Effector memory CD4-positive, alpha-beta T cell (primary cell): ENCODE data around the gene BROX.

Experiments used
- DNase-seq, 3 donors: peaks; one replicate each; pipeline ENCODE4 v3.0.0-alpha.2; 2020
- H3K27ac ChIP-seq: 2 replicates; pipeline ENCODE4 v1.7.0; 2013; ENCODE audit warnings: mild to moderate bottlenecking, low read length, moderate library complexity; ENCODE audit not compliant: insufficient read depth, poor library complexity, severe bottlenecking
- H3K27me3 ChIP-seq: replicated peaks from 2 replicates; pipeline ENCODE4 v1.7.0; 2013; ENCODE audit warnings: mild to moderate bottlenecking, low read length; ENCODE audit not compliant: insufficient read depth, control insufficient read depth, poor library complexity, severe bottlenecking
- H3K36me3 ChIP-seq: 2 replicates; pipeline ENCODE4 v1.7.0; 2013; ENCODE audit warnings: mild to moderate bottlenecking, low read length, moderate library complexity; ENCODE audit not compliant: control insufficient read depth, insufficient read depth
- H3K4me1 ChIP-seq: 2 replicates; pipeline ENCODE4 v1.7.0; 2013; ENCODE audit warnings: low read length, mild to moderate bottlenecking; ENCODE audit not compliant: control insufficient read depth, insufficient read depth, poor library complexity, severe bottlenecking
- H3K4me3 ChIP-seq: 2 replicates; pipeline ENCODE4 v1.7.0; 2013; ENCODE audit warnings: low read length, low read depth, mild to moderate bottlenecking; ENCODE audit not compliant: insufficient read depth, poor library complexity, severe bottlenecking
- H3K9me3 ChIP-seq: 2 replicates; pipeline ENCODE4 v1.7.0; 2013; ENCODE audit warnings: mild to moderate bottlenecking, low read length, moderate library complexity; ENCODE audit not compliant: control insufficient read depth

The BROX gene

DNA sequence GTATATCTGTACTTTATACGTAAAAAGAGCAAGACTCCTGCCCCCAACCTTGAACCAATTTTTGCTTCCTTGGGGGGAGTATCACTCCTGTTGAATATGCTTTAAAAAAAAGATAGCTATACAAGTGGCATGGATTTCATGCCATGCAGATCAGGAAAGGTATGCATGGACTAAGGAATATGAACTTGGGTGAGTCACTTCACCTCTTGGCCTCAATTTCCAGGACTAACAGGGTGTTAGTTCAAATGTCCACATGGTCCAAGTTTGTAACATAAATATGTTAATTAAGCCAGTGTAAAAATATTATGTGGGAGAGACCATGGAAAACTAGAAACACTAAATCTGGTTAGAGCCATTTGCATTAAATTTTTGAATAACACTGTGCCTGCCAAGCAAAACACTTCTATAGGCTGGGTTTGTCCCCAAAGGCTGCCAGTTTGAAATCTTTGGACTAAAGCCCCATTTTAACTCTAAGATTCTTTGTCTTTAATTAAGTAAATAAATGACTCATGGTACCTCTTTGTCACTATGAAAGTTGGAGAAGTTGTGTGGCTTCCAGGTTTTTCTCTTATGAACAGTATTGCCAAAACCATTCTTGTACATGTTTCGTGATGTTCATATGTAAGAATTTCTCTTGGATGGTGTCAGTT is 57.7 kb downstream of the BROX start:
- no peaks in the 10 kb centered on the region for H3K27me3 ChIP-seq
- DNase-seq = no peak
- no peaks in the 10 kb centered on the region for H3K4me1 ChIP-seq
- H3K4me3 ChIP-seq = no peak overlapping the region
- H3K36me3 ChIP-seq = no peaks in the 10 kb centered on the region
- H3K9me3 ChIP-seq = no peaks in the 10 kb centered on the region
- H3K27ac ChIP-seq = no peak overlapping the region

- Histone ChIP-seq H3K9me3 (no peaks in the 10 kb centered on the region), H3K27me3 (no peaks in the 10 kb centered on the region), H3K4me1 (no peaks in the 10 kb centered on the region), H3K4me3 (no peak overlapping the region), H3K27ac (no peak overlapping the region), H3K36me3 (no peaks in the 10 kb centered on the region)
- no peak for DNase-seq
Measured at GRCh38 chr1:222772996-222773379, 60.6 kb downstream of the BROX start.

GRCh38 chr1:222777463-222777862 is 65.1 kb downstream of the BROX start:
- no peaks in the 10 kb centered on the region for H3K4me1 ChIP-seq
- no peak for DNase-seq
- no peaks in the 10 kb centered on the region for H3K27me3 ChIP-seq
- H3K9me3 ChIP-seq = no peaks in the 10 kb centered on the region
- H3K27ac ChIP-seq = no peak overlapping the region
- no peaks in the 10 kb centered on the region for H3K36me3 ChIP-seq
- no peak overlapping the region for H3K4me3 ChIP-seq

DNA sequence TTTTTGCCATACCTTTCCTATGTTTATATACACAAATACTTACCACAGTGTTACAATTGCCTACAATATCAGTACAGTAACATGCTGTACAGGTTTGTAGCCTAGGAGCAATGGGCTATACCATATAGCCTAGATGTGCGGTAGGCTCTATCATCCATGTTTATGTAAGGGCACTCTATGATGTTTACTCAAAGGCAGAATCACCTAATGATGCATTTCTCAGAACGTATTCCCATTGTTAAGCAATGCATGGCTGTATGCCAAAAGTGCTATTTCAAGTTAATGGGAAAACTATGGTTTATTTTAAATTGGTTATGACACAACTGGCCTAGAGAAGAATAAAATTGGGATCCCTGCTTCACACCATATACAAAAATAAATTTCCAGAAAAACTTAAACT is 65.6 kb downstream of the BROX start:
- no peak for DNase-seq

GRCh38 chr1:222781251-222781650 is 68.9 kb downstream of the BROX start:
- Histone ChIP-seq H3K9me3 (no peaks in the 10 kb centered on the region), H3K27me3 (no peaks in the 10 kb centered on the region), H3K27ac (no peak overlapping the region), H3K4me3 (no peak overlapping the region), H3K4me1 (no peaks in the 10 kb centered on the region), H3K36me3 (no peaks in the 10 kb centered on the region)
- DNase-seq = no peak

More for the DNA sequence above, 65.6 kb downstream of the BROX start:
- Histone ChIP-seq H3K27ac (no peak overlapping the region), H3K36me3 (no peaks in the 10 kb centered on the region), H3K27me3 (no peaks in the 10 kb centered on the region), H3K9me3 (no peaks in the 10 kb centered on the region), H3K4me3 (no peak overlapping the region), H3K4me1 (no peaks in the 10 kb centered on the region)

DNA sequence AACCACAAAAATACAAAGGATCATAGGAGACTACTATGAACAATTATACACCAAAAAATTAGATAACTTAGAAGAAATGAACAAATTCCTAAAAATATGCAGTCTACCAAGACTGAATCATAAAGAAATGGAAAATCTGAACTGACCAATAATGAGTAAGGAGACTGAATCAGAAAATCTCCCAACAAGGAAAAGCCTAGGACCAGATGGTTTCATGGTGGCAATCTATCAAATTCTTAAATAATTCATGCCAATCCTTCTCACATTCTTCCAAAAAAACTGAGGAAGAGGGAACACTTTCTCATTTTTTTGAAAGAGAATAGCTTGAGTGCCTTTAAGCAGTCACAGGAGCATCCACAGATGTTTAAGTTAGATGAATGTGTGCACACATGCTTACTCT is 70.7 kb downstream of the BROX start:
- H3K9me3 ChIP-seq = no peaks in the 10 kb centered on the region
- no peak overlapping the region for H3K27ac ChIP-seq
- no peak overlapping the region for H3K4me3 ChIP-seq
- H3K36me3 ChIP-seq = no peaks in the 10 kb centered on the region
- no peaks in the 10 kb centered on the region for H3K27me3 ChIP-seq
- no peak for DNase-seq
- H3K4me1 ChIP-seq = no peaks in the 10 kb centered on the region

- Histone ChIP-seq H3K4me1 (no peaks in the 10 kb centered on the region), H3K4me3 (no peak overlapping the region)
Measured at GRCh38 chr1:222784371-222784770, 72.0 kb downstream of the BROX start.

More at GRCh38 chr1:222784371-222784770, 72.0 kb downstream of the BROX start:
- no peaks in the 10 kb centered on the region for H3K9me3 ChIP-seq
- H3K36me3 ChIP-seq = no peaks in the 10 kb centered on the region
- H3K27ac ChIP-seq = no peak overlapping the region
- DNase-seq = no peak
- H3K27me3 ChIP-seq = no peaks in the 10 kb centered on the region
